H1 (cell line): Measurements from ENCODE around the gene HECTD1. TPM values are rescaled to one million over a fixed set of nuclear protein-coding genes. Genes with fewer than 3 reads are reported as not detected.

Experiments used
- BACH1 ChIP-seq: IDR thresholded peaks from 2 replicates; pipeline ENCODE4 v1.6.1; 2012; ENCODE audit warnings: low read length, improper control_type of control experiment
- BRCA1 ChIP-seq: IDR thresholded peaks from 2 replicates; pipeline ENCODE4 v1.6.1; 2012; ENCODE audit warnings: low read depth, low read length, improper control_type of control experiment
- CHD2 ChIP-seq: IDR thresholded peaks from 2 replicates; pipeline ENCODE4 v1.6.1; 2012; ENCODE audit warnings: low read length, improper control_type of control experiment
- CTBP2 ChIP-seq: IDR thresholded peaks from 2 replicates; pipeline ENCODE4 v1.7.0; 2011; ENCODE audit warnings: borderline replicate concordance, mild to moderate bottlenecking, moderate library complexity, mixed read lengths, low read length; ENCODE audit not compliant: insufficient read depth, insufficient read length
- KDM1A ChIP-seq: fragments of 200-600, 300-600 bp; sonication (generic); IDR thresholded peaks from 2 replicates; pipeline ENCODE4 v1.7.1; 2016; ENCODE audit warnings: mild to moderate bottlenecking, low read length, borderline replicate concordance
- KDM5A ChIP-seq: fragments of 200-600 bp; IDR thresholded peaks from 2 replicates; pipeline ENCODE4 v1.7.1; 2012; ENCODE audit warnings: mild to moderate bottlenecking, low read length, inconsistent platforms, mixed read lengths
- PHF8 ChIP-seq: fragments of 200-600 bp; sonication (generic); conservative IDR thresholded peaks from 2 replicates; pipeline ENCODE4 v1.7.1; 2012; ENCODE audit warnings: low read depth, mild to moderate bottlenecking, inconsistent platforms, low read length, moderate library complexity
- RNF2 ChIP-seq: fragments of 200-900, 300-1000 bp; sonication (generic); IDR thresholded peaks from 2 replicates; pipeline ENCODE4 v1.7.1; 2016; ENCODE audit warnings: borderline replicate concordance, low read depth, mild to moderate bottlenecking, antibody characterized with exemption, low read length; ENCODE audit not compliant: poor library complexity, severe bottlenecking; ENCODE audit errors: missing control alignments
- TAF7 ChIP-seq: optimal IDR thresholded peaks from 2 replicates; pipeline ENCODE3; 2011; ENCODE audit warnings: low read depth, mild to moderate bottlenecking, inconsistent platforms, low read length, moderate library complexity, borderline replicate concordance
- polyA plus RNA-seq, 7 experiments: library from polyadenylated mRNA; depleted of rRNA in 3 of 7; stranded (reverse) in 5 of 7; unstranded in 2 of 7; fragments of >200 nt in 5 of 7; fragments of 200-250 nt in 2 of 7; gene quantifications; 1 replicate in 5 of 7; 2 replicates in 1 of 7; 4 replicates in 1 of 7; pipeline versions ENCODE4 v1.2.1 to v1.2.3, GENCODE V29; 2011 to 2013; ENCODE audit warnings: missing spikeins in 2 of 7, mixed read lengths in 2 of 7
- total RNA-seq: library from RNA; stranded (reverse); fragmentation: NEBNext Ultra II Directional; extraction: Animal tissue kit (Norgen Biotek cat#: 25700); gene quantifications from 2 replicates; pipeline ENCODE4 v1.2.1, GENCODE V29; 2021

HECTD1 gene
- total and polyA plus RNA-seq, 2 of the 8 experiments (the other 6 are each of a cell fraction or from before 2014, with no cell fraction given): 44.7 to 105 TPM

- TF ChIP-seq CHD2 (no peak), KDM1A (no peak), TAF7 (no peak), RNF2 (no peak), PHF8 (no peak), CTBP2 (no peak), BRCA1 (no peak), BACH1 (no peak), KDM5A (no peak)
Measured at GRCh38 chr14:31229009-31229408, 21.4 kb upstream of the HECTD1 start (continued).
